Raji (cell line): ENCODE results near the gene FOXB2.

Source experiments
- POLR2A ChIP-seq: IDR thresholded peaks from 2 replicates; pipeline ENCODE4 v1.6.1; 2011; ENCODE audit warnings: low read depth, low read length, control low read depth; ENCODE audit not compliant: insufficient read depth

The FOXB2 gene

DNA sequence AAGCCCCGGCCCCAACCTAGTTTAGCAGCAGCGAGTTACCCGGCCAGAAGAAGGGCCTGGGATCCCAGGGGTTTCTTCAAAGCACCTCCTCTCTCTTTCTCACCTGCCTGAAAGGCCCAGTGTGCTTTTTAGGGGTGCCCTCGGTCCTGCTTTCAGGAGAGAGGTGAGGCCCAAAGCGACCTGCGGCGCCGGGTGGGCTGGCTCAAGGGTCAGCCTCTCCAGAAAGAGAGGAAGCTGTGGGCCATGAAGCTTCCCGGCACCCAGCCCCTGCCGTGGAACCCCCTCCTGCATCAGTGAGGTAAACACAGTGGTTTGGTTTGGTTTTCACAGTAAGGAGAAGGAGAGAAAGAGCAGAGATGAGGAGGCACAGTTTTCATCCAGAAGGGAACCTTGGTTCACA lies 4.3 kb downstream of the FOXB2 start:
- TF ChIP-seq POLR2A, result no peak

DNA sequence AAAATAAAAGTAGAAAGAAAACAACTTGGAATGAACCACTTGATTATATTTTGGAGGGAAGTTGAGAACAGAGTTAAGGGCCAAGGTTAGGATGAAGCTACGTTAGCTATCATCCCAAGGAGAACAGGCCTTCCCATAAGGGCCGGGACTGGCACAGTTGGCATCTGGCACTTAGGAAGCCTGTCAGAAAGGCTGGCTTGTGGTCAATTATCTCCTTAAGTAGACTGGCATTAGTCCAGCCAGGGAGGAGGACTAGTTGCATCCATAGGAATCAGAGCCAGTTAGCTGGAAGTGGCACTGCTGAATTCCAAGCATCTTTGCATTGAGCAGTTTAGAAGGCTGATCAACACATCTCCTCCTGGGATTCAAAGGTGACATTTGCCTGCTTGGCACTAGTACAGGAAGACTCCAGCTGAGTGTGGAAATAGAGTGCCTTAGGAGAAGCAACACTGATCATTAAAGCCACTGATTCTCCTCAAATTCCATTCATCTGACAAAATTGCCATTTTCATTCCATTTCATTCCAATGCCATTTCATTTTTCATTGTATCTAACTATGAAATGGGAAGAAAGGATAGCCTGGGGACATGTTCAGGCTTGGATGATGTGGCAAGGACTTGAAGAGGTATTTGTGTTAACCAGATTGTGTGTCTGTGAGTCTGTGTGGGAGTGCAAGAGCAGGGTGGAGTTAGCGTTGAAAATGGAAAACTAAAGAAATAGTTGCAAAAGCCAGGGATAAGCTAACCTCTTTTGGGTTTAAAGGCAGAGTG lies 5.5 kb downstream of the FOXB2 start:
- TF ChIP-seq POLR2A, result no peak

DNA sequence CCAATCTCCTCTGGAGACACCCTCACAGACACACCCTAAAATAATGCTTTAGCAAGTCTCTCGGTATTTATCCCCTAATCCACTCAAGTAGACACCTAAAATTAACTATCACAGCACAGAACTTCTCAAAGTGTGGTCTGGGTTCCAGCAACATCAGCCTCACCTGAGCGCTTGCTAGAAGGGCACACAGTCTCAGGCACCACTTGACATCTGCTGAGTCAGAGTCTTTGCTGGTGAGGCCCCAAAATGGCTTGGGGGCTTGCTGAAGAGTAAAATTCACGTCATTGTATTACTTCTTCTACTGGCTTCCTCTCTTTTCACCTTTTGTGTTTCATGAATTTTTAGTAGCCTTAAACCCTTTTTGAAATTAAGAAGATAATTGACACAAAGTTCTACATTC lies 9.0 kb downstream of the FOXB2 start:
- no peak for TF ChIP-seq POLR2A

GRCh38 chr9:77030045-77030444 lies 10.6 kb downstream of the FOXB2 start:
- no peak for TF ChIP-seq POLR2A

GRCh38 chr9:77038281-77039036 lies 19.0 kb downstream of the FOXB2 start:
- no peak for TF ChIP-seq POLR2A

- no peak for TF ChIP-seq POLR2A
Observed at GRCh38 chr9:77040340-77040739, 20.9 kb downstream of the FOXB2 start.

GRCh38 chr9:77063645-77064285 lies 44.3 kb downstream of the FOXB2 start:
- no peak for TF ChIP-seq POLR2A

DNA sequence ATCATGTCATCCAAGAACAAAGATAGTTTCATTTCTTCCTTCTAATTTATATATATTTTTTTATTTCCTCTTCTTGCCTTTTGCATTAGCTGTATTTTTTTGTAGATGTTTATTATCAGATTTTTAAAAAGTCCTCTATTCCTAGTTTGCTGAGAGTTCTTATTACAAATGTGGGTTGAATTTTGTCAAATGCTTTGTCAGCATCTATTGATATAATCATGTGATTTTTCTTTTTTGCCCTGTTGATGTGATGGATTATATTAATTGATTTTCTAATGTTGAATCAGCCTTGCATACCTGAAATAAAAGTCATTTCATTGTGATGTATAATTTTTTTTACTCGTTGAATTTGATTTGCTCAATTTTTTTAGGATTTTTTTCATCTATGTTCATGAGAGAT lies 46.9 kb downstream of the FOXB2 start:
- no peak for TF ChIP-seq POLR2A
